IMR-90 (cell line): ENCODE measurements around the gene C16orf89.

Experiments
- BHLHE40 ChIP-seq: fragments of 150-350 bp; IDR thresholded peaks from 2 replicates; pipeline ENCODE4 v1.6.1; 2016; ENCODE audit warnings: mild to moderate bottlenecking, low read depth, low read length
- CHD1 ChIP-seq: IDR thresholded peaks from 2 replicates; pipeline ENCODE4 v1.6.1; 2012; ENCODE audit warnings: low read depth, low read length, improper control_type of control experiment
- CTCF ChIP-seq: conservative IDR thresholded peaks from 2 replicates; pipeline ENCODE4 v1.5.1; 2012; ENCODE audit warnings: mild to moderate bottlenecking, low read depth, low read length, improper control_type of control experiment
- ELK1 ChIP-seq: fragments of 150-350 bp; IDR thresholded peaks from 2 replicates; pipeline ENCODE4 v1.6.1; 2016; ENCODE audit warnings: low read depth, mild to moderate bottlenecking, low read length, moderate library complexity, borderline replicate concordance
- FOS ChIP-seq: fragments of 150-350 bp; IDR thresholded peaks from 2 replicates; pipeline ENCODE4 v1.6.1; 2016; ENCODE audit warnings: low read depth, low read length
- MAZ ChIP-seq: IDR thresholded peaks from 2 replicates; pipeline ENCODE4 v1.6.1; 2012; ENCODE audit warnings: low read depth, mild to moderate bottlenecking, low read length, improper control_type of control experiment, moderate library complexity, borderline replicate concordance
- NFE2L2 ChIP-seq: fragments of 150-350 bp; IDR thresholded peaks from 2 replicates; pipeline ENCODE4 v1.6.1; 2016; ENCODE audit warnings: low read depth, mild to moderate bottlenecking, low read length
- POLR2A ChIP-seq: IDR thresholded peaks from 2 replicates; pipeline ENCODE4 v1.6.1; 2012; ENCODE audit warnings: mild to moderate bottlenecking, low read depth, low read length
- RAD21 ChIP-seq: IDR thresholded peaks from 2 replicates; pipeline ENCODE4 v1.6.1; 2012; ENCODE audit warnings: low read length, improper control_type of control experiment
- RCOR1 ChIP-seq: IDR thresholded peaks from 2 replicates; pipeline ENCODE4 v1.6.1; 2012; ENCODE audit warnings: mild to moderate bottlenecking, low read length, improper control_type of control experiment; ENCODE audit not compliant: insufficient replicate concordance
- RFX5 ChIP-seq: IDR thresholded peaks from 2 replicates; pipeline ENCODE4 v1.8.0; 2012; ENCODE audit warnings: low read depth, mild to moderate bottlenecking, low read length, moderate library complexity
- SMC3 ChIP-seq: fragments of 150-350 bp; IDR thresholded peaks from 2 replicates; pipeline ENCODE4 v1.6.1; 2016; ENCODE audit warnings: low read depth, mild to moderate bottlenecking, antibody characterized with exemption, low read length, moderate library complexity
- USF2 ChIP-seq: fragments of 150-350 bp; IDR thresholded peaks from 2 replicates; pipeline ENCODE4 v1.6.1; 2017; ENCODE audit warnings: mild to moderate bottlenecking, antibody characterized with exemption, low read length, low read depth

GRCh38 chr16:5071681-5072333 is 6.1 kb upstream of the C16orf89 start, which contains the start of gene ALG1:
- TF ChIP-seq RFX5 (no peak), POLR2A (peak; percentile 83), CTCF (no peak), ELK1 (no peak), BHLHE40 (peak; percentile 89), RCOR1 (no peak), SMC3 (no peak), USF2 (peak; percentile 96), FOS (no peak), MAZ (no peak), RAD21 (no peak), NFE2L2 (no peak), CHD1 (no peak)
